ENCODE results near the gene ZBTB20. TPM values are rescaled to one million over a fixed set of nuclear protein-coding genes. Genes with fewer than 3 reads are reported as not detected.

Gene ZBTB20
- polyA plus RNA-seq, 3 donors = 1.3 to 3.2 (median 2.0) TPM

- Mint-ChIP-seq H3K4me3 (no peak within 1 kb of the TSS), H3K4me1 (peaks cover 14% of the 10 kb centered on the region), H3K9me3 (no peaks in the 10 kb centered on the region), H3K27me3 (ENCODE audit: low read depth in 3 of 3) (peaks cover 0 to 4% (median 2%) of the 10 kb centered on the region in 3 donors), H3K27ac (peak within 1 kb of the TSS in 2 of 7 donors; percentile 32 to 33), H3K36me3 (no peaks in the 10 kb centered on the region)
- no peaks in the 10 kb centered on the region for H3K27me3 ChIP-seq (ENCODE audit: control insufficient read depth in 2 of 2, insufficient read depth in 2 of 2, low read length in 2 of 2)
- intact Hi-C loops (cut with micrococcal nuclease) = no loop called here
- no peak within 1 kb of the TSS for H2AFZ ChIP-seq (ENCODE audit: insufficient read depth, low read depth, low read length, poor library complexity, severe bottlenecking)
- no peak within 1 kb of the TSS for H3K4me2 ChIP-seq (replicated peaks; ENCODE audit: extremely low read depth, low read length, poor library complexity, severe bottlenecking)
- H3K9ac ChIP-seq (ENCODE audit: insufficient read depth, low read length, poor library complexity, severe bottlenecking) = no peak within 1 kb of the TSS
- peaks cover 10 to 11% of the 10 kb centered on the region in 2 donors for H3K4me1 ChIP-seq (ENCODE audit: control insufficient read depth in 1 of 2, insufficient read depth in 2 of 2, low read length in 2 of 2)
- no peak within 1 kb of the TSS for H3K4me3 ChIP-seq (replicated peaks in 1 of 3; ENCODE audit: low read depth in 2 of 3, low read length in 3 of 3)
- WGBS (ENCODE audit: insufficient coverage) = 88% methylated on average over 7 of the region's 7 CpGs
- no peak within 1 kb of the TSS for H3K27ac ChIP-seq (ENCODE audit: low read depth in 1 of 2, low read length in 2 of 2)
- TF ChIP-seq, protein P1, sequence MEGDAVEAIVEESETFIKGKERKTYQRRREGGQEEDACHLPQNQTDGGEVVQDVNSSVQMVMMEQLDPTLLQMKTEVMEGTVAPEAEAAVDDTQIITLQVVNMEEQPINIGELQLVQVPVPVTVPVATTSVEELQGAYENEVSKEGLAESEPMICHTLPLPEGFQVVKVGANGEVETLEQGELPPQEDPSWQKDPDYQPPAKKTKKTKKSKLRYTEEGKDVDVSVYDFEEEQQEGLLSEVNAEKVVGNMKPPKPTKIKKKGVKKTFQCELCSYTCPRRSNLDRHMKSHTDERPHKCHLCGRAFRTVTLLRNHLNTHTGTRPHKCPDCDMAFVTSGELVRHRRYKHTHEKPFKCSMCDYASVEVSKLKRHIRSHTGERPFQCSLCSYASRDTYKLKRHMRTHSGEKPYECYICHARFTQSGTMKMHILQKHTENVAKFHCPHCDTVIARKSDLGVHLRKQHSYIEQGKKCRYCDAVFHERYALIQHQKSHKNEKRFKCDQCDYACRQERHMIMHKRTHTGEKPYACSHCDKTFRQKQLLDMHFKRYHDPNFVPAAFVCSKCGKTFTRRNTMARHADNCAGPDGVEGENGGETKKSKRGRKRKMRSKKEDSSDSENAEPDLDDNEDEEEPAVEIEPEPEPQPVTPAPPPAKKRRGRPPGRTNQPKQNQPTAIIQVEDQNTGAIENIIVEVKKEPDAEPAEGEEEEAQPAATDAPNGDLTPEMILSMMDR (IDR thresholded peaks at IDR 0.05) = no peak
- no peaks in the 10 kb centered on the region for H3K9me3 ChIP-seq (replicated peaks in 1 of 2; ENCODE audit: control insufficient read depth in 1 of 2, insufficient read depth in 1 of 2, low read length in 2 of 2)
- H4K20me1 ChIP-seq (ENCODE audit: insufficient read depth, low read length) = no peaks in the 10 kb centered on the region
- no peak for DNase-seq
- H3K36me3 ChIP-seq (replicated peaks in 1 of 2; ENCODE audit: control insufficient read depth in 1 of 2, insufficient read depth in 2 of 2, low read length in 2 of 2) = no peaks in the 10 kb centered on the region
- H3K79me2 ChIP-seq (ENCODE audit: insufficient read depth, low read length) = no peaks in the 10 kb centered on the region
Measured at GRCh38 chr3:114293838-114294535, 853.1 kb downstream of the ZBTB20 start, which contains the start of gene TIGIT. TIGIT (plus strand) TSS chr3:114294028; CDS start chr3:114294062, 34 bp downstream.

- peaks cover 3% of the 10 kb centered on the region in 2 donors for H3K4me1 ChIP-seq (ENCODE audit: control insufficient read depth in 1 of 2, insufficient read depth in 2 of 2, low read length in 2 of 2)
- H3K4me2 ChIP-seq (replicated peaks; ENCODE audit: extremely low read depth, low read length, poor library complexity, severe bottlenecking) = no peak overlapping the region
- intact Hi-C loops (cut with micrococcal nuclease) = no loop called here
Measured at GRCh38 chr3:114290911-114291901, 855.9 kb downstream of the ZBTB20 start.

More at GRCh38 chr3:114290911-114291901, 855.9 kb downstream of the ZBTB20 start:
- Histone ChIP-seq H3K27ac (ENCODE audit: low read depth in 1 of 2, low read length in 2 of 2) (no peak overlapping the region), H3K4me3 (replicated peaks in 1 of 3; ENCODE audit: low read depth in 2 of 3, low read length in 3 of 3) (no peak overlapping the region), H4K20me1 (ENCODE audit: insufficient read depth, low read length) (no peaks in the 10 kb centered on the region), H2AFZ (ENCODE audit: insufficient read depth, low read depth, low read length, poor library complexity, severe bottlenecking) (no peak overlapping the region), H3K9me3 (replicated peaks in 1 of 2; ENCODE audit: control insufficient read depth in 1 of 2, insufficient read depth in 1 of 2, low read length in 2 of 2) (no peaks in the 10 kb centered on the region), H3K79me2 (ENCODE audit: insufficient read depth, low read length) (no peaks in the 10 kb centered on the region), H3K27me3 (ENCODE audit: control insufficient read depth in 2 of 2, insufficient read depth in 2 of 2, low read length in 2 of 2) (no peaks in the 10 kb centered on the region), H3K9ac (ENCODE audit: insufficient read depth, low read length, poor library complexity, severe bottlenecking) (no peak overlapping the region), H3K36me3 (replicated peaks in 1 of 2; ENCODE audit: control insufficient read depth in 1 of 2, insufficient read depth in 2 of 2, low read length in 2 of 2) (no peaks in the 10 kb centered on the region)
- WGBS (ENCODE audit: insufficient coverage) = 37% methylated on average over 12 of the region's 23 CpGs
- Mint-ChIP-seq H3K4me3 (no peak overlapping the region), H3K27me3 (ENCODE audit: low read depth in 3 of 3) (peaks cover 0 to 2% (median 1%) of the 10 kb centered on the region in 3 donors), H3K36me3 (no peaks in the 10 kb centered on the region), H3K4me1 (peaks cover 3% of the 10 kb centered on the region), H3K9me3 (no peaks in the 10 kb centered on the region), H3K27ac (peak overlapping the region in 1 of 7 donors; percentile 76)
- DNase-seq = peak; percentile 24 to 49 (median 29)
- TF ChIP-seq, protein P1 (IDR thresholded peaks at IDR 0.05) = peak; percentile 94

Data from CD14-positive monocyte (primary cell).